ENCODE data around the gene SPHK2.

DNA sequence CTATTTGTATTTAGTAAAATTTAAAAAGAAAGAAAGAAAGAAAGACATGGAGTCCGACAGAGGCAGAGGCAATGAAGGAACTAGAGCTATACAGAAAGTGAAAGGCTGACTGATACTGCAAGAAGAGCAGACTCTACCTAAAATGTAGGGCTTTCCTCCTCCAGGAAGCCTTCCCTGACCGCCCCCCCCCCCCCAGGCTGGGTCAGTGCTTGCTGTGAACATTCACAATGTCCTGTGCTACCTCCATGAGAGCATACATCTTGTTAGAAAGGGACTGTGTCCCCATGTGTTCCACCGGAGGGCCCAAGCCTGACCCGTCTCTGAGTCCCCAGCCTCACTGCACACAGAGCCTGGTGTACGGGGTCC lies 32.4 kb downstream of the SPHK2 start:
- TF ChIP-seq, protein P1, sequence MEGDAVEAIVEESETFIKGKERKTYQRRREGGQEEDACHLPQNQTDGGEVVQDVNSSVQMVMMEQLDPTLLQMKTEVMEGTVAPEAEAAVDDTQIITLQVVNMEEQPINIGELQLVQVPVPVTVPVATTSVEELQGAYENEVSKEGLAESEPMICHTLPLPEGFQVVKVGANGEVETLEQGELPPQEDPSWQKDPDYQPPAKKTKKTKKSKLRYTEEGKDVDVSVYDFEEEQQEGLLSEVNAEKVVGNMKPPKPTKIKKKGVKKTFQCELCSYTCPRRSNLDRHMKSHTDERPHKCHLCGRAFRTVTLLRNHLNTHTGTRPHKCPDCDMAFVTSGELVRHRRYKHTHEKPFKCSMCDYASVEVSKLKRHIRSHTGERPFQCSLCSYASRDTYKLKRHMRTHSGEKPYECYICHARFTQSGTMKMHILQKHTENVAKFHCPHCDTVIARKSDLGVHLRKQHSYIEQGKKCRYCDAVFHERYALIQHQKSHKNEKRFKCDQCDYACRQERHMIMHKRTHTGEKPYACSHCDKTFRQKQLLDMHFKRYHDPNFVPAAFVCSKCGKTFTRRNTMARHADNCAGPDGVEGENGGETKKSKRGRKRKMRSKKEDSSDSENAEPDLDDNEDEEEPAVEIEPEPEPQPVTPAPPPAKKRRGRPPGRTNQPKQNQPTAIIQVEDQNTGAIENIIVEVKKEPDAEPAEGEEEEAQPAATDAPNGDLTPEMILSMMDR (IDR thresholded peaks at IDR 0.05; ENCODE audit: insufficient read depth, low read length) = no peak
- TF ChIP-seq, protein P2, sequence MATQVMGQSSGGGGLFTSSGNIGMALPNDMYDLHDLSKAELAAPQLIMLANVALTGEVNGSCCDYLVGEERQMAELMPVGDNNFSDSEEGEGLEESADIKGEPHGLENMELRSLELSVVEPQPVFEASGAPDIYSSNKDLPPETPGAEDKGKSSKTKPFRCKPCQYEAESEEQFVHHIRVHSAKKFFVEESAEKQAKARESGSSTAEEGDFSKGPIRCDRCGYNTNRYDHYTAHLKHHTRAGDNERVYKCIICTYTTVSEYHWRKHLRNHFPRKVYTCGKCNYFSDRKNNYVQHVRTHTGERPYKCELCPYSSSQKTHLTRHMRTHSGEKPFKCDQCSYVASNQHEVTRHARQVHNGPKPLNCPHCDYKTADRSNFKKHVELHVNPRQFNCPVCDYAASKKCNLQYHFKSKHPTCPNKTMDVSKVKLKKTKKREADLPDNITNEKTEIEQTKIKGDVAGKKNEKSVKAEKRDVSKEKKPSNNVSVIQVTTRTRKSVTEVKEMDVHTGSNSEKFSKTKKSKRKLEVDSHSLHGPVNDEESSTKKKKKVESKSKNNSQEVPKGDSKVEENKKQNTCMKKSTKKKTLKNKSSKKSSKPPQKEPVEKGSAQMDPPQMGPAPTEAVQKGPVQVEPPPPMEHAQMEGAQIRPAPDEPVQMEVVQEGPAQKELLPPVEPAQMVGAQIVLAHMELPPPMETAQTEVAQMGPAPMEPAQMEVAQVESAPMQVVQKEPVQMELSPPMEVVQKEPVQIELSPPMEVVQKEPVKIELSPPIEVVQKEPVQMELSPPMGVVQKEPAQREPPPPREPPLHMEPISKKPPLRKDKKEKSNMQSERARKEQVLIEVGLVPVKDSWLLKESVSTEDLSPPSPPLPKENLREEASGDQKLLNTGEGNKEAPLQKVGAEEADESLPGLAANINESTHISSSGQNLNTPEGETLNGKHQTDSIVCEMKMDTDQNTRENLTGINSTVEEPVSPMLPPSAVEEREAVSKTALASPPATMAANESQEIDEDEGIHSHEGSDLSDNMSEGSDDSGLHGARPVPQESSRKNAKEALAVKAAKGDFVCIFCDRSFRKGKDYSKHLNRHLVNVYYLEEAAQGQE (IDR thresholded peaks at IDR 0.05; ENCODE audit: insufficient replicate concordance, low read depth) = no peak
- TF ChIP-seq POLR2AphosphoS5 (IDR thresholded peaks at IDR 0.05; ENCODE audit: low read depth) (no peak), GABPA (IDR thresholded peaks at IDR 0.05; ENCODE audit: low read depth) (no peak), SPI1 (IDR thresholded peaks at IDR 0.05; ENCODE audit: borderline replicate concordance, low read depth) (no peak)
